ENCODE measurements around the gene RBPMS2.

Gene RBPMS2

DNA sequence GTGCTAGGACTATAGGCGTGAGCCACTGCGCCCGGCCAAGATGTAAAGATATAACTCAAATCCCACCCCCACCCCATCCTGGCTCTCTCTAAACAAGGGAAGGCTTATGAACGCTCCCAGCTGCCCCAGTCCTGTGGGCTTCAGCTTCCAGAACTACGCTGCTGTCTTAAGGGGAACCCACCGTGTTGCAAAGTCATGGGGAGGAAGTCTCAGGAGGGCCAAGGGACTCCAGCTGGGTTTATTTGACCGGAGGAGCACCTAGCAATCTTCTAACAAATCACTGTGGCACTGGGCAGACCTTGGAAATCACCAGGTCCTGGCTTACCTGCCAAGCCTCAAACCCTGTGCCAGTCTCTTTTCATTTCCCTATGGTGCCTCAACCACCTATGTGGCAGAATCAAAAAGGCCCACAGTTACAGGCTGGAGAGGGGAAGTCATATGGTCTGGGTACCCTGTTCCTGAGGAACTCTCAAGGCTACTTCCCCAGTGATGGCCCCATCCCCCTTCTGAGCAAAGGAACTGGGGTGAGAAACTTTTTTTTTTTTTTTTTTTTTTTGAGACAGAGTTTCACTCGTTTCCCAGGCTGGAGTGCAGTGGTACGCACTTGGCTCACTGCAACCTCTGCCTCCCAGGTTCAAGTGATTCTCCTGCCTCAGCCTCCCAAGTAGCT lies 83.4 kb downstream of the RBPMS2 start:
- no peak for DNase-seq (ENCODE audit: low read depth)

DNA sequence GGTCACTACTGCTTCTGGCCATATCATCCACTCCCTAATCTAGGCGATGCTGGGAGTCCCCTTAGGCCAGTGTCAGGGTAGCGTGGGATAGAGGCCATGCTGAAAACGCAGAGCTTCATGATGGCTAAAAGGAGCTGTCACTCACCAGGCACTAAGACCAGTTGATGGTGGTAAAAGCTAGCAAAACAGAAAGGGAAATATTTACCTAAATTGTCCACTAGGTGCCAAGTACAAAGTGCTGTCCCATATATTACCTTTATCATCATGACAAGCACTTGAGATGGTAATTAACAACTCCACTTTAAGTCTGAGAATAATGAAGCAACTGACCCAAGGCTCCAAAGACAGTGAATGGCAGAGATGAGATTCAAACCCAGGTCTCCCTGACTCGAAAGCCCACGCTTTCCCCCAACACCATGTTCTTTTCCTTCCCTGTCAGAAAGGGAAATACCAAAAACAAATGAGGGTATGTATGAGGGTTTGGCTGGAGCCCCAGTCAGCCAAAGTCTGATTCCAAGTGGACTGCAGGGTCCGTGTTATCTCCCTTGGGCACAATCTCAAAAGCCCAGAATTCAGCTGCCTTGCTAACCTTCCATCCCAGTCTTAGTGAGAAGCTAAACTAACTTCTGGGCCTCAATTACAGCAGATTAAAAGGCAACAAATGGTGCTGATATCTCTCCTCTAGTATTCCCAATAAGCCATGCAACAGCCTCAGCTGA lies 84.7 kb downstream of the RBPMS2 start:
- DNase-seq (ENCODE audit: low read depth) = no peak

DNA sequence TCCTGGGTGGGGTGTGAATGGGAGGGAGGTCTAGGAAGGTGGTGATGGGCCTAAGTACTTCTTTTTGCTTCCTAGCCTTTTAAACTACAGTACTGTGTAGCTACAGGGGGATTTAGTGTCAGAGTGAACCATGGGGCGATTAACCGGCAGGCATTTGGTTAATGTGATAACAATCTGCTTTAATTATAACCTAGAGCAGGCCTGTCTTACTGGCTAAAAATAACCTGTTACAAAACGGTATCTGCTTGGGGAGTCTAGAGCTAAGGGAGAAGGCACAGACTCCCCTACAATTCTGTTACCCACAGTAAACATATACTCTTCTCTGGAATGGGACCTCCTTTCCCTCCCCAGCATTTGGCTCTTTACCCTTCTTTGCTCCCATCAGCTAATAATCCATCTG lies 85.4 kb downstream of the RBPMS2 start:
- no peak for DNase-seq (ENCODE audit: low read depth)
